GM12873 (cell line): Measurements from ENCODE around the gene CLOCK.

Experiments used
- TF ChIP-seq, protein P1 (sequence below): IDR thresholded peaks from 2 replicates; pipeline ENCODE4 v1.5.1; 2012; ENCODE audit warnings: low read depth, mild to moderate bottlenecking, moderate library complexity, low read length, control low read depth; ENCODE audit not compliant: insufficient read depth; ENCODE audit errors: missing control alignments

CLOCK gene, protein sequence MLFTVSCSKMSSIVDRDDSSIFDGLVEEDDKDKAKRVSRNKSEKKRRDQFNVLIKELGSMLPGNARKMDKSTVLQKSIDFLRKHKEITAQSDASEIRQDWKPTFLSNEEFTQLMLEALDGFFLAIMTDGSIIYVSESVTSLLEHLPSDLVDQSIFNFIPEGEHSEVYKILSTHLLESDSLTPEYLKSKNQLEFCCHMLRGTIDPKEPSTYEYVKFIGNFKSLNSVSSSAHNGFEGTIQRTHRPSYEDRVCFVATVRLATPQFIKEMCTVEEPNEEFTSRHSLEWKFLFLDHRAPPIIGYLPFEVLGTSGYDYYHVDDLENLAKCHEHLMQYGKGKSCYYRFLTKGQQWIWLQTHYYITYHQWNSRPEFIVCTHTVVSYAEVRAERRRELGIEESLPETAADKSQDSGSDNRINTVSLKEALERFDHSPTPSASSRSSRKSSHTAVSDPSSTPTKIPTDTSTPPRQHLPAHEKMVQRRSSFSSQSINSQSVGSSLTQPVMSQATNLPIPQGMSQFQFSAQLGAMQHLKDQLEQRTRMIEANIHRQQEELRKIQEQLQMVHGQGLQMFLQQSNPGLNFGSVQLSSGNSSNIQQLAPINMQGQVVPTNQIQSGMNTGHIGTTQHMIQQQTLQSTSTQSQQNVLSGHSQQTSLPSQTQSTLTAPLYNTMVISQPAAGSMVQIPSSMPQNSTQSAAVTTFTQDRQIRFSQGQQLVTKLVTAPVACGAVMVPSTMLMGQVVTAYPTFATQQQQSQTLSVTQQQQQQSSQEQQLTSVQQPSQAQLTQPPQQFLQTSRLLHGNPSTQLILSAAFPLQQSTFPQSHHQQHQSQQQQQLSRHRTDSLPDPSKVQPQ

DNA sequence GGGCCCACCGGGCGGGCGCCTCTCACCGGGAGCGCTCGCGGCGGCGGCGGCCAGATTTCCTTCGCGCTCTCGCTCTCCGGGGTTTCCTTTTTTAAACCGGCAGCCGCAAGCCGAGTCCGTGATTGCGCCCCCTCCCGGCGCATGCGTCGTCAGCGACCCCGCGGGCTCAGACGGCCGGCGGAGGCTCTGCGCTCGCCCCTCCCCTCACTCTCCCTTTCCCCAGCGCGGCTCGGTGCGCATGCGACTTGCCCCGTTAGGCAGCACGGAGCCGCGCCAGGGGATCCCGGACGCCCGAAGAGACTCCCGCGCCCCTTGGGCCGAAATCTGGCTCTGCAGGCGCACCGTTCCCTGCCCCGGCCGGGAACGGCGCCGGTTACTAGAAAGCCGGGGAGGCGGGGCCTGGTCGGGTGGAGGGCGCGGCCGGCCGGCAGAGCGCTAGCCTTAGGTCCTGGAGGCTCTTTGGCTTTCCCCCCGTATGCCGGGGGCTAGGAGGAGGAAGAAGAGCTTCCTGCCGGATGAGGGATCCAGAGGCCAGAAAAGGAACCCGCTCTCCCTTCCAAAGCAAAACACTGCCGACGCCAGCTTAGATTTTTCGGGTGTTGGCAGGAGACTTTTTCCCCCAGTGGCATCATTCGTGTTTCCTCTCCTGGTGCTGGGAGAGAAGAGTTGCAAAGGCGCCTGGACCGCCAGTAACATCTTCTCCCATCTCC is at the start of gene CLOCK:
Gene CLOCK, minus strand, starts transcription at position 154 of the 710 bp plus-strand sequence. CDS start 64,124 bp downstream, outside the sequence.
- TF ChIP-seq, protein P1, sequence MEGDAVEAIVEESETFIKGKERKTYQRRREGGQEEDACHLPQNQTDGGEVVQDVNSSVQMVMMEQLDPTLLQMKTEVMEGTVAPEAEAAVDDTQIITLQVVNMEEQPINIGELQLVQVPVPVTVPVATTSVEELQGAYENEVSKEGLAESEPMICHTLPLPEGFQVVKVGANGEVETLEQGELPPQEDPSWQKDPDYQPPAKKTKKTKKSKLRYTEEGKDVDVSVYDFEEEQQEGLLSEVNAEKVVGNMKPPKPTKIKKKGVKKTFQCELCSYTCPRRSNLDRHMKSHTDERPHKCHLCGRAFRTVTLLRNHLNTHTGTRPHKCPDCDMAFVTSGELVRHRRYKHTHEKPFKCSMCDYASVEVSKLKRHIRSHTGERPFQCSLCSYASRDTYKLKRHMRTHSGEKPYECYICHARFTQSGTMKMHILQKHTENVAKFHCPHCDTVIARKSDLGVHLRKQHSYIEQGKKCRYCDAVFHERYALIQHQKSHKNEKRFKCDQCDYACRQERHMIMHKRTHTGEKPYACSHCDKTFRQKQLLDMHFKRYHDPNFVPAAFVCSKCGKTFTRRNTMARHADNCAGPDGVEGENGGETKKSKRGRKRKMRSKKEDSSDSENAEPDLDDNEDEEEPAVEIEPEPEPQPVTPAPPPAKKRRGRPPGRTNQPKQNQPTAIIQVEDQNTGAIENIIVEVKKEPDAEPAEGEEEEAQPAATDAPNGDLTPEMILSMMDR = peak; percentile 35

DNA sequence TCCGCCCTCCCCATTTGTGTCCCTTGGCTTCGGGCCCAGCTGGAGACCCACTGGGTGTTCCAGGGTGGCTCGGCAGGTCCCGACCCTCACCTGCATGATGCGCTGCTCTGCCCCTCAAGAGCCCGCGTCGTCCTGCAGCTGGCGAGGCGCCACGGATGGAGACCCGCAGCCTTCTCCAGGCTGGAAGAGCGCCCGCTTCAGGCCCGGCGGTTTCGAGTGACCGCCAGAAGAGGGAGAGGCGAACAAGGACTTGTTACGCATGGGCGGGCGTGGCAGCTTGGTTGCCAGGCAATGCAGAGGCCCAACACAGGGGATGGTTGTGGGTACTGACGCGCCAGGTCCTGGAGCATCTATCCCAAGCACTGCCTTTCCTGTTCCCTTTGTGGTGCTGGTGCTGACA is 45.3 kb upstream of the CLOCK start, which contains the start of gene PDCL2:
Gene PDCL2, minus strand, starts transcription at position 232 of the 400 bp plus-strand sequence. Its CDS starts 136 bp downstream, at position 96.
- TF ChIP-seq, protein P1 = no peak

DNA sequence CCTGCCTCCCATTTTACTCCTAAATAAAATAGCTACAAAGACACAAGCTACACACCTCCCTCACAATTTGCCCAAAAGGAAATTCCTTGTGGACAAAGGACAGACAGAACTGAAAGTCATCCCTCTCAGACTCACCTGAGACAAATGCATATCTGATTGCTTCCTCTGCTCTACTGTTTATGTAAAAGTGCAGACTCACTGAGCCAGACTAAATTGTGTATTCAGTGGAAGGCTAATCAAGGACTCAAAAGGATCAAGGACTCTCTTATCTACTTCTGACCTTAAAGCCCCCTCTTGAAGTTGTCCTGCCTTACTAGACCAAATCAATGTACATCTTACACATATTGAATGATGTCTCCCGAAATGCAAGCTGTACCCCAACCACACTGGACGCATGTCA is 41.5 kb upstream of the CLOCK start:
- TF ChIP-seq, protein P1 = no peak

DNA sequence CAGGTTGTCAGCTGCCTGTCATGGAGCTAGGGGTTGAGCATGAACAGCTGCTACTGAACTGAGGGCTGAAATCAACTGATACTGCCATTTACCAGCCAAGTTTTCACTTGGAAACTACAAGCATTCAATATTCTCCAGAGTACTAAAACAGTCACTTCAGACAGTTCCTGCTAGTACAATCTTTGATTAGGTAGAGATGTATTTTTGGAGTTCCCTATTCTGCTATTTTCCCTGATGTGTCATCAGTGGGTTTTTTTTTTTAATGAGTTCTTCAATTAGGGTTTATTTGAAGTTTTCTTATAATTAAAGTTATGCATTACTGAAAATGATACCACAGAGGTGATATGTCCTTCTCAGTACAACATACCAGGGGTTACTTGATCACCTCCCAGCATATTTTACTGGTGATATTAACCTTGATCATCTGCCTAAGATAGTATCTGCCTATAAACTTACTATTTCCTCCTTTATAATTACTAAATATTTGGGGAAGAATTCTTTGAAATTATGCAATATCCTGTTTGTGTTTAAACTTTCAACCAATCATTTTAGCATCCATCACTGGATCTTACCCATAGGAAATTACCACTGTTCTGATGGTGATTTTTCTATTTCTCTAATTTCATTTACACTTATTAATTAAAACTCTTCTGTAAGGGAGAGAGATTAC is 31.8 kb upstream of the CLOCK start:
- TF ChIP-seq, protein P1 = no peak

DNA sequence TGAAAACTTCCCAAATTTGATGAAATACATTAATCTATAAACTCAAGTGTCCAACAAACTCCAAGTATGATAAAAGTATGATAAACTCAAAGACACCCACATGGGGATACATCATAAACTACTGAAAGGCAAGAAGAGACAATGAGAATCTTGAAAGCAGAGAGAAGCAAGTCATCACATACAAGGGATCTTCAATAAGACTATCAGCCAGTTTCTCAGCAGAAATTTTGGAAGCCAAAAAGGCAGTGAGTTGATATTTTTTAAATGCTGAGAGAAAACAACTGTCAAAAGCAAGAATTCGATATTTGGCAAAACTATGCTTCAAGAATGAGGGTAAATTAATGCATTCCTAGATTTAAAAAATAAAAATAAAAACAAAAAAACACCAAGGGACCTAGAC is 28.8 kb upstream of the CLOCK start:
- TF ChIP-seq, protein P1 = no peak

DNA sequence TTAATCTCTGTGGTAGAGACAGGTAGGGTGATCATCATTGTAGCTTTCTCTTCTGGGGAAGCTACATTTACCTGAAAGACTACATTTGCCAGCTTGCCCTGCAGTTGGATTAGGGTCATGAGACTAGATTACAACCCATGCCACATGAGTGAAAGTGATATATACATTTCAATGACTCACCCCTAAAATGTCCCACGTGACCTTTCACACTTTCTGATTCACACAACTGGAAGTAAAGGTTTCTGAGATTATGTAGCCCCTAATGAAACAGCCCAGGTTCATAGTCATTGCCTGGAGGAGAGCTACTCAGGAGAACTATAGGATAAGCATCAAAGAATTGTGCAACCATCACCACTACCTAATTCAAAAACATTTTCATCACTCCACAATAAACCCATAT is 27.5 kb upstream of the CLOCK start:
- TF ChIP-seq, protein P1 = no peak
